ENCODE data around the gene DIAPH2.

GRCh38 chrX:96994093-96994492 lies 309.5 kb downstream of the DIAPH2 start:
- no peak for TF ChIP-seq CTCF (IDR thresholded peaks at IDR 0.05)
- no peak for TF ChIP-seq POLR2AphosphoS5 (IDR thresholded peaks at IDR 0.05)

Measured in esophagus muscularis mucosa (tissue), 3 donors.